Posterior cingulate gyrus (tissue), 11 donors: ENCODE measurements around the gene ABHD15.

Source experiments
- DNase-seq, 10 donors: peaks; one replicate each; pipeline versions ENCODE4 v3.0.0 to v3.0.0-alpha.2; 2020 to 2021; ENCODE audit warnings: mixed read lengths in 3 of 10
- intact Hi-C: fragments of 100-400 bp; cut with DNase I; formaldehyde crosslinking; loops from one replicate; pipeline ENCODE4 v1.15.1; 2023

Gene ABHD15

DNA sequence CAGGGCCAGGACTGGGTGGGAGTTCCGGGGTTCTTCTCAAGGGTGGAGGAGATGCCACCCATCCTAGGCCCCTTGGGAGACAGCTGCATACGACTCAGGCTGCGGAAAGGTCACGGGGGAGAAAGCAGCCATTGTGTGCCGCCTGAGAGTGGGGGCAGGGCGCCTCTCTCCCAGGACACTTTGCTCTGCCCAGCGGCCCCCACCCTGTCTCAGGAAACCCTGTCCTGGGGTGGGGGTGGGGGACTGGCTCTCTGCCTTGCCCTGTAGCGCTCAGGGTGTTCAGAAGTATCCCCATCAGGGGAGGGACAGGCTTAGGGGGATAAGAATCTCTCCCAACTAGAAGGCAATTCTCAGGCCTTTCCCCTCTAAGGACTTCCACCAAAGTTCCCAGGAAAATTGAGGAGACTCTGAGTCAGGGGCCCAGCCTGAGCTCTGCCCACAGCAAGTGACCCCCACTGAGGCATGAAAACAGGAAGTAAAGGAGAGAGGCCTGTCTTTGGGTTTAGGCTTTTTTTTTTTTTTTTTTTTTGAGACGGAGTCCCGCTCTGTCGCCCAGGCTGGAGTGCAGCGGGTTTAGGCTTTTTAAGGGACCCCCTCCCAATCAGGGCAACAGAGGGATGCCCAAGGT is 17.7 kb upstream of the ABHD15 start:
- DNase-seq = peak in 9 of 10 donors; percentile 55 to 95 (median 79)
- intact Hi-C loops = no loop called here

DNA sequence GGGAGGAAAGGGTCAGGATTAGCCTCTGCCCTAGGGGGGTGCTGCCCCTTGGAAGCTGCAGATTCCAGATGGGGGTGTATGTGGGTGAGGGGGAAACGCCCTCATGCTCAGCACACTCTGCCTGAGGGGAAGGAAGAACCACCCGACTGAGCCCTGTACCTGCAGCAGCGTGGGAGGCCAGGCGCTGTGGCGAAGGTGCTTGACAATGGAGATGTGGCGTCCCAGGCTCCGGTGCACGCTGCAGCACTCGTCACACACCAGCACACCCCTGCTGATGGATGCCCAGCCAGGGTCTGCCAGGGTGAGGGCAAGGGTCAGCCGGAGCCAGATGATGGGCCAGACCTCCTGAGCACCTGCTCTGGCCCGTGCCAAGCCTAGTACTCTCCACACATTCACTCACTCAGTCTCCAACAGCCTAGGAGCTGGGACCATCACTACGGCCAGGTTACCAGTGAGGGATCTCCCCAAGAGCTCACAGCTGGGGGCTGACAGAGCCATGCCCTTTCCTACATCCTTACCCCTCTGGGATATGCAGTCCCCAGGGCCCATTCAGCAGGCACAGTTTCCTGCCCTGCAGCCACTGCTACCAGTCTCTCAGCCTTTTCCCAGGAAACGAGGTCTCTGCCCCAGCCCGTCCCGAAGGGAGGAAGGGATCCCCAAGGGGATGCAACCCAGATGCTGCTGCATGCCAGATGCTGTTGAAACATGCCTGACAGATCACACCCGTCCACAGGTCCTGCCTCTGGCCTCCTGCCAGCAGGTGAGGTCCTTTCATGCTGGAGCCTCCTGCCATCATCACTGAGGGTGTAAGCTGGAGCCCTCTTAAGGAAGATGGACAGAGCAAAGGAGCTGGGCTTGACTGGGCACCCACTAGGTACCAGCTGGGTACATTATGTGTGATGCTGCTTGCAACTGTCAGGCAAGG is 16.7 kb upstream of the ABHD15 start:
- intact Hi-C loops = no loop called here
- peak in 3 of 10 donors; percentile 59 to 85 (median 67) for DNase-seq

- intact Hi-C loops = no loop called here
- DNase-seq = peak; percentile 73 to 97 (median 80)
Measured at GRCh38 chr17:29582772-29583171, 15.9 kb upstream of the ABHD15 start.

- intact Hi-C loops = no loop called here
- peak in 3 of 10 donors; percentile 25 to 66 (median 25) for DNase-seq
Measured at GRCh38 chr17:29582254-29582765, 15.5 kb upstream of the ABHD15 start.

DNA sequence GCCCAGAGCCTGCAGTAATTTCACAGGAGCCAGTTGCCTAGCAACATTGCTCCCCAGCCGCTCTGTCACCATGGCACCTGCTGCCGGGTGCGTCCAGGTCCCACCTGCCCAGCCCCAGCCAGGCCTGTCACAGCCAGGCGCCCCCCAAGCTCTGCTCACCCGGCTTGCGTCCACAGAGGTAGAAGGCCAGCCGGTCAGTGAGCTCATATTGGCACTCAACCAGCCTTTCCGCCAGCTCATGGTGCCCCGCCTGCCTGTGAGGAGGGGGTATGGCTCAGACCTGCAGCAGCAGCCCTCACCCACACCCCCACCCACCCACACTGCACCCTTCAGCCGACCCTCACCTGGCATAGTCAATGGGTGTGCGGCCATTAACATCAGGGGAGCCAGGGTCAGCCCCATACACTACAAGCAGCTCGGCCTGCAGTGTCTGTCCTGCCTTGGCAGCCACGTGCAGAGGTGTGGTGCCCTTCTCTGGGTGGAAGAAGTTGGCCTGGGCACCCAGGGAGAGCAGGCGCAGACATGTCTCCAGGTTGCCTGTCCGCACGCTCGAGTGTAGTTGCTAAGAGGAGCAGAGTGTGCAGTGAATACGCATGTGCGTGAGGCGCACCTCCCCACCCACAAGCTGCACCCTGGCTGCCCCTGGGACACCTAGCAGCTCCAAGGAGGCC is 14.9 kb upstream of the ABHD15 start:
- intact Hi-C loops = no loop called here
- DNase-seq = peak in 6 of 10 donors; percentile 59 to 93 (median 79)

DNA sequence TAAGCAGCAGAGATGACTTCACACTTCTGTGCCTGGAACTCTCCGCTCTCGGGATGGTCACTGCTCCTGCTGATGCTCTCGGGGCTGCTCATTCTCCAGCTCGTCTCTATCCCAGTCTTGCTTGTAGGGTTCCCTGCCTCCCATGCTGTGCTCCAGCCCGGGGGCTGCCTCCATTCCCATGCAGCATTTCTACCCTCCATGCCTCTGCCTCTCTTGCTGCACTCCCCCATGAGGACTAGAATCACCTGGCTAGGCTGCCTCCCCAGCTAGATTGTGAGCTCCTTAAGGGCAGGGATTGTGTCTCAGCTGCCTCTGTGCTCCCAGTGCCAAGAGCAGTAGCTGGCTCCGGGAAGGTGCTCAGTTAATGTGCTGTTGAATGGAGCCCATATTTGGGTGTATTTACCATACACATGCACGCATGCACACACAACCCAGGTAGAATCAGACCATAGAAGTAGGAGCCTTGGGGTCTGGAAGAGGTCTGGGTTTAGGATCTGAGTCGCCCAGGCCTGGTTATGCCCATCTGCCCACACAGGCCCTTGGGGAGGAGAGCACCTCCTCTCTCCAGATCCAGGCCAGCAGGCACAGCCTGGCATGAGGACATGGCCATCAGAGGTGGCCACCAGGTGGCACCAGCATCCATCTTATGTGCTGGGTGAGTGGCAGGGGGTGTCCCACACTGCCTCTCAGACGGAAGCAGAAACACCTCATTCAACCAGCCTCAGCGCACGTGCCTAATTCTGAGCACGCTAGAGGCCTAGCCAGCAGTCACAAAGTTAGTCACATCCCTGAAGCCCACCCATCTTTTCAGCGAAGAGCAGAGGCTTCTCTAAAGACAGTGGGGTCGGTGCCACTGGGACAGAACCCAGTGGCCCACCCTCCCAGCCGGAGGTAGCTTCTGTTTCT is 13.3 kb upstream of the ABHD15 start:
- intact Hi-C loops = loop anchor here (1.0 kb wide), 2 partner anchors 11 to 33 kb away; no protein-coding TSS in a partner anchor

DNA sequence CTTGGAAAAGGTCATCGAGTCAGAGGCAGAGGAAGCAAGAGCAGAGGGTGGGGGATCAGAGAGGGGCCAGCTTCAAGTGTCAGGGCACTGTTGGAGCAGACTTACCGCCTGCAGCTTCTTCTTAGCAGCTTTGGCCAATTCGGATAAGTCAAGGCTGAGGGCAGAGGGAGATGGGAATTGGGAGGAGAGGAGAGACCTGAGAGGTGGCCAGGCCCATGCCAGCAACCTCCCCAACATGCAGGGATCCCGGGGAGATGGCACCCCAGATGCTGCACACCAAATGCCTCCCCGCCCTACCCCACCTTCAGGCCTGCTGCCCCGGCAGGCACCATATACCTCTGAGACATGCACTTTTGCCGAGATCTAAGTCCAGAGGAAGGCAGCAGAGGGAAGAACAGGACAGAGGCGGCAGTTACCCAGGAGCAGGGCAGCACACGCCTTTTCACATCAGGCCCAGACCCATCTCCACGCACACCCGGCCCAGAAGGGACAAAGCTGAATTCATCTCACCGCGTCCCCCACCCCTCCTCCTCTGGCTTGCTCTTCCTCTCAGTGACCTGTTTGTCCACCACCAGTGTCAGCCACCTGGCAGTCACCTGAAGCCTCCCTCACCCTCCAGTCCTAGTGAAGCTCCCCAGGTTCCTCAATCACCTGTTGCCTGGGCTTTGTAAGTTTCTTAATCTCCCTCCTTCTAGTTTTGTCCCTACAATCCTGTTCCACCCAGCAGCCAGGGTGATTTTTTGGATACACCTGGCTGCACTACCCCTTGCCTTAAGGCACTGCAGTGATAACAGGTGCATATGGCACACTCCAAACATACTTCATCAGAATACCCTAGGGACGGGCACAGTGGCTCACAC is 12.0 kb upstream of the ABHD15 start:
- intact Hi-C loops = no loop called here
- peak in 4 of 10 donors; percentile 6 to 27 (median 15) for DNase-seq

More for the DNA sequence above, 13.3 kb upstream of the ABHD15 start:
- DNase-seq = peak; percentile 83 to 98 (median 93)

GRCh38 chr17:29577385-29578211 is 10.8 kb upstream of the ABHD15 start:
- intact Hi-C loops = no loop called here
- peak in 8 of 10 donors; percentile 63 to 94 (median 72) for DNase-seq

DNA sequence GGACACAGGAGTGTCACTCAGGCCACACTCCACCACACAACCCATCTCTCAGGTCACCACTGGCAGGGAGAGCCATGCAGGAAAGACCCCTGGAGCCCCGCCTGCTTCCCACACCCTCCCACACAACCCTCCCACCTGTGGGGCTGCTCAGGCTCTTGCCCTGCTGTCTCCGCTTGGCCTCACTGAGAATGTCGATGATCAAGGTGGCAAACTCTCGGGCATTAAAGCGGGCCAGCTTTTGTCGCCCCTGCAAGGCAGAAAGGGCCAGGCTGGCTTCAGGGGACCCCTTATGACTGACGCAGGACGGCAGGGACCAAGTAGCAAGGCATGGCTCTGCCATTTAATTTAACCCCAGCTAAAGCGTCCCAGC is 10.1 kb upstream of the ABHD15 start:
- intact Hi-C loops = no loop called here
- DNase-seq = peak in 3 of 10 donors; percentile 21 to 83 (median 36)

DNA sequence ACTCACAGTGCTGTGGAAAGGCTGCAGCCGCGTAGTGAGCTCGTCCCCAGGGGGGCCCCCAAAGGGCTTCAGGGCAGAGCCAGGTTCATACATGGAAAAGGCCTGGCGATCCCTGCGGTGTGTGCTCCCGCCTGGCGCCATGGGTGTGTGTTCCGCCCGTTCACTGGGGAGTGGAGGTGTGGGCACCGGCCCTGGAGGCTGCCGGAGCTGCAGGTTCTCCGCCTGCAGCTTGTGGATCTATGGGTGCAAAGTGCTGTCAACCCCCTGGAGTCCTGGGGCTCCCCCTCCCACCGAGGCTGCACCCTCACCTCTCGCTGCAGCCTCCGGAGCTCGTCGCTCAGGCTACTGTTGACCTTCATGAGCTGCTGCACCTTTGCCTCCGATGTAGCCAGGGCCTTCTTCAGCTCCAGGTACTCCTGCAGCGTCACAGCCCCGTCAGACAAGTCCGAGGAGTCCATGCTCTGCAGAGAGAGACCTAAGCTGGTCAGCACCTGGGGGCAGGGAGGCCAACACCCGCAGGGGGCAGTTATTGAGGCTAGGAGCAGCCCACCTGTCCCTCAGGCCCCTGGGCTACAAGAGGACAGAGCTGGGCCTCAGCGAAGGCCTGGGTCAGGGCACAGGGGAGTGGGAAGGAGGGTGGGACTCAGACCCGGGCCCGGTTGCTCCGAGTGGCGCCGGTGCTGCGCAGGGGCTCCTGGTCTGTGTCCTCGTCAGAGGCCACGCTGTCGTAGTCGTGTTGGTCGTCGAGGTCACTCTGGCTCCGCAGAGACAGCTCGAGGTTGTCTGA is 9.6 kb upstream of the ABHD15 start:
- intact Hi-C loops = no loop called here
- DNase-seq = peak in 4 of 10 donors; percentile 25 to 80 (median 68)

- peak in 4 of 10 donors; percentile 20 to 76 (median 65) for DNase-seq
- intact Hi-C loops = no loop called here
Measured at GRCh38 chr17:29575511-29576213, 8.8 kb upstream of the ABHD15 start.

DNA sequence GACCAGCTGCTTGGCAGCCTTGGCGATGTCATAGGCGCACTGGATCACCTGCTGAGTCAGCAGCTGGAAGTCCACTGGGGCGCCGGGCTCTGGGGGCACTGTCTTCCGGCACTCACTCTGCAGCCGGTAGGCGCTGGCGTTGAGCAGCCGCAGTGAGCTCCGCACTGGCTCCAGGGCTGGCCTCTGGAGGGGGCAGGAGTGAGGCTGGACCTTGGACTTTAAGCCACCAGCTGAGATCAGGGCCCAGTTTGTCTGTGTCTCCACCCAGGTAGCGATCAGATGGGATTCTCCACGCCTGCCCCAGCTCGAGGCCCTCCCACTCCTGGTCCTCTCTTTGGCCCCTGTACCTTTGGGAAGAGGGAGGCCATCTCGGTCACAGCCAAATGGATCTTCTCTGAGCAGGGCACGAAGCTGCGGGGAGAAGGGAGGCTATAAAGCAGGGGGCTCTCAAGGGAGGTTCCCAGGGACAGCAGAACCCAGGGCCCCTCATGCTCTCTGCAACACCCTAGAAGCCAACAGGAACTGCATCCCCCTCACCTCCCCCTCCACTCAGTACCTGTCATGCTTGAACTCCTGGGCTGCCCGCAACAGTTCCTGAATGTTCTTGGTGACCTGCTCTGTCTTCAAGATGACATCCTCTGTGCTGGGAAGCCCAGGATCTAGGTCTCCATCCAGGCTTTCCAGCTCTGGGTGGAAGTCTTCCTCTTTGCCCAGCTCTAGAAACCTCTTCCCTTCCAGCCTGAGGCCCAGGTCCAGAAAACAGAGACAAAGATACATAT is 8.1 kb upstream of the ABHD15 start:
- intact Hi-C loops = no loop called here
- DNase-seq = peak in 5 of 10 donors; percentile 8 to 86 (median 17)

DNA sequence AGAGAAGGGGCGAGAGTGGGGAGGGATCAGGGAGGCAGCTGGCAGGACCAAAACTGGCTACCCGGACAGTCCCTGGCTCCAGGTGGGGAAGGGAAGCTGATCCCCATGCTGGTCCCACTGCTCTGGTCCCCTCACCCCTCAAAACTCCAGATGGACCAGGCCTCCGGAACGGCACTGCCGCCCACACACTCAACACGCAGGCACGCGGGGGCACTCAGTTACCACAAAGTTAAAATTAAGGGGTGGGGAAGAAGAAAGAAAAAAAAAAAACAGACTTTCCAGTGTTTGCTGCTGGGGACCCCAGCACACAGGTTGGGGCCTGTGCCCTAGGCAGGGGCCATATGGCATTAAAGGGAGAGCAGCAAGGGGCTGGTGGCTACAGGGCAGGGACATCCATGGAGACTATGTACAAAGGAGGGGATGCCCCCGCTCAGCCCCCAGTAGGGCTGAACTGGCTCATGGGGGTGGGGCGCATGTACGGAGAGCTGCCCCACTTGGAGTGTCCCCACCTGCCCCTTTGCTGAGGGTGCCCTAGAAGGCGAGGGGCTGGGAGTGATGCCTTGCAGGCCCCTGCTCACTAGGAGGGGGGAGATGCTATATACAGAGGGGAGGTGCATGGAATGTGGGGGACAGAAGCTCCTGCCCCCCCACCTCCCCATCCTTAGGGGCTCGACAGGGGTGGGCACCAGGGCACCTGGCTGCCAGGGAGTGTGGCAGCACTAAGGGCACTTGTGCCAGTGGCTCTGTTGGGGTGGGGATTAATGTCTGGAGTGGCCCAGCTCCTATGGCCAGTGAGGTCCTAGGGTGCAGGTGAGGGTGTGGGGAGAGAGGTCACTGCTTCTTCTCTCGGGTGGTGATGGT is 7.3 kb upstream of the ABHD15 start:
- intact Hi-C loops = no loop called here
- DNase-seq = peak in 4 of 10 donors; percentile 9 to 80 (median 38)

DNA sequence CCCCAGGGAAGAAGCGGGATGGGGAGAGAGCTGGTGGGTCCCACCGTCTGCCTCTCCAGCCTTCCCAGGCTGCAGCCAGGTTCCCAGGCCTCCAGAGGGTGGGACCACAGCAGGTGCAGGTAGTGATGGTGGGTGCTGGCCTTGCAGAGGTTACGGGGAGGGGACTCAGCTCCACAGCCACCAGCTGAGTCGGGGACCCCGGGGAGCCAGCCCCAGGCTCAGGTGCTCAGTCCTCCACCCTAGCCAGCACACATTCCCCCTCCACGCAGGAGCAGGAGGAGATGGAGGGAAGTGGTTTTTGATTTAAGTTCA is 6.7 kb upstream of the ABHD15 start:
- intact Hi-C loops = no loop called here
- DNase-seq = peak in 3 of 10 donors; percentile 6 to 65 (median 13)
